Measurements from ENCODE around the gene PISD.
"Not testable (repeated sequence)": the region's sequence is repeated elsewhere in the genome, so short reads cannot be mapped to it uniquely, and the experiment has no call there.

PISD gene

GRCh38 chr22:31661851-31662667 lies at the start of gene PISD:
PISD (minus strand) TSS chr22:31662215; CDS start chr22:31662208, 7 bp downstream.
- peak; percentile 94 for DNase-seq (ENCODE audit: low read depth)

- not testable (repeated sequence) for DNase-seq (ENCODE audit: low read depth)
Observed at GRCh38 chr22:31711226-31711625, 49.2 kb upstream of the PISD start.

DNA sequence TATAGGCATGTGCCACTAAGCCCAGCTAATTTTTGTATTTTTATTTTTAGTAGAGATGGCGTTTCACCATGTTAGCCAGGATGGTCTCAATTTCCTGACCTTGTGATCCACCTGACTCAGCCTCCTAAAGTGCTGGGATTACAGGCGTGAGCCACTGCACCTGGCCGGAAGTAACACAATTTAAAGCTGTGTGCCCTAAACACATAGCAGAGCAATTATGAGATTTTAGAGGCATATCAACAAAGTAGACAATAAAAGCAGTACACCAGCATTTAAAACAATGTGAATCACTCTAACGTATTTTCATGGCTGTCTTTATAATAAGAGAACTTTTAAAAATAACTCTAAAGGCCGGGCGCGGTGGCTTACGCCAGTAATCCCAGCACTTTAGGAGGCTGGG lies 45.5 kb upstream of the PISD start:
- no peak for DNase-seq (ENCODE audit: low read depth)

DNA sequence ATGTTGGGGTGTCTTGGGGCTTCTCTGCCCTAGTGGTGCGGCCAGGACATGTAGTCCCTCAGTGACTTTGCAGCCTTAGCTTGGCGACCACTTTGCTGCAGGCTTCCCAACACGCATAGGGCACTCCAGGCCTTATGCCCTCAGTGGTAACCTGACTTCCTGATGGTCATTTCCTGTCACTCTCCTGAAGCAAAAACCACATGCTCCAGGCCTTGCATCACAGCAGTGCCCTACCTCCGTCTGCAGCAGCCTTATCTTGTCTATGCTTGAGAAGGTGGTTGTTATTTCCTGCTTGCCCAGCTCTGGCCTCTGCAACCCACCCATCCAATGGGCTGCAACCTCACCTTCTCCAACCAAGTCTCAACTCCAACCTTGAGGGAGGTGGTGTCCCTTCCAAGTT lies 33.4 kb upstream of the PISD start:
- no peak for DNase-seq (ENCODE audit: low read depth)

- DNase-seq (ENCODE audit: low read depth), result not testable (repeated sequence)
Observed at GRCh38 chr22:31694046-31694445, 32.0 kb upstream of the PISD start.

GRCh38 chr22:31692186-31692886 lies 30.3 kb upstream of the PISD start:
- DNase-seq (ENCODE audit: low read depth), result no peak

GRCh38 chr22:31691408-31691807 lies 29.4 kb upstream of the PISD start:
- DNase-seq (ENCODE audit: low read depth), result no peak

DNA sequence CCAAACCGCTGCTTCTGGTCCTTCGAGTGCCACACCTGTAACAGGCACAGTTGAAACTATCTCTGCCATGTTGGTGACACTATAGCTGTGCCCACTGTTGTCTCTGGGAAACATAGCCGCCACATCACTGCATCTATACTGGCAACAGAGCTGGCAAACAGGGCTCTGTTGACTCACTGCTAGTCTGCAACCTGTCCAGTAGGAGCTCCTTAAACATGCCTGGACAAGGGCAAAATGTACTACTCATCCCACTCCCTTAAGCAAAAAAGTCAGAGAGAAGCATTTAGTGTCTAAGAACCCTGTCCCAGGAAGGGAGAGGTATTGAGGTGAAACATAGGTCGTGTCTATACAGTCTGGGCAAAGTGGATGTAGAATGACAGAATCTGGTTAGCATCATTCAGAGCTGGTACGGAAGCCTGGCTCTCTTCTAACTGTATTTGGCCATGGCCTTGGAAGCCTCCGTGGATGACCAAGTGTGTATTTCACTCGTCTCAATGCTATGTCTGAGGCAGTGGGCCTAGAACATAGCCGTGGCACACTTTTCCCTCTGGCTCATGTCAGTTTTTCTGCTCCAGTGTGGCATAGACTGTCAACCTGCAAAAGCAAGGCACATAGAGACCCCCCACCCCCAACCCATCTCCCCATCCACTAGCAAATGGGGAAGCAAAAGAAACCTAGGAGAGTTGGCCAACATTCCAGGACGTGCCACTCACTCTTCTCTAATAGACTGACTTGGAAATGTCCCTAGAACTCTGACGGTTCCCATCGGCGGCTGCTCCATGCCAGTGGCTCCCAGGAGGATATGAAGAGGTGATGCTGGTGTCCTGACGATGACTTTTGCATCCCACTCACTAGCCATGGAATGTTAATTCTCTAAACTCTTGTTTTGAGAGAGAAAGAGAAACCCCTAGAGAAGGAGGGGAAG lies 21.4 kb upstream of the PISD start:
- DNase-seq (ENCODE audit: low read depth), result no peak

DNA sequence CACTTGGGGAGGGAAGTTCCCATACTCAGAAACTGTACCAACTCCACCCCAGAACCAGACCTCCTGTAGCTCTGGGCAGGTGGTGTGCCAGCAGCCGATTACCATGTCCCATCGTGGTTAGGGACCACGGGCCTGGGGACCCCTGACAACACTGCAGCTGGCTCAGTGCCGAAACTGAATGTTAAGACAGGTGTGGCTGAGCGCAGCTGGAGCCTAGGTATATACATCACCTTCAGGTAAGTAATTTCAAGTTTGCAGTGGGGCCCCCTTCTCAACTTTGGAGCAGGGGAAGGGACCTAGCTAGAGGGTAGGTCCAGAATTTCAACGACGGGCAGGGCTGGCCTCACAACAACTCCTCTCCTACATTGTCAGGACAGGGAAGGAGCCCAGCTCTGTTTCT lies 20.7 kb upstream of the PISD start:
- DNase-seq (ENCODE audit: low read depth), result no peak

GRCh38 chr22:31681349-31682345 lies 19.6 kb upstream of the PISD start:
- DNase-seq (ENCODE audit: low read depth), result no peak

GRCh38 chr22:31680861-31681341 lies 18.9 kb upstream of the PISD start:
- DNase-seq (ENCODE audit: low read depth), result no peak

DNA sequence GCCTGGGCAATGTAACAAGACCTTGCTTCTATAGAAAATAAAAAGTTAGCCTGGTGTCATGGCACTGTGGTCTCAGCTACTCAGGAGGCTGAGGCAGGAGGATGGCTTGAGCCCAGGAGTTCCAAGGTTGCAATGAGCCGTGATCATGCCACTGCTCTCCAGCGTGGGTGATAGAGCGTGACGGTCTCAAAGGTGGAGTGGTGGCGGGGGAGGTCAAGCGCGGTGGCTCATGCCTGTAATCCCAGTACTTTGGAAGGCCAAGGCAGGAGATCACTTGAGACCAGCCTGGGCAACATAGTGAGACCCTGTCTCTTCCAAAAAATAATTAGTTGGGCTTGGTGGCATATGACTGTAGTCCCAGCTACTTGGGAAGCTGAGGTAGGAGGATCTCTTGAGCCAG lies 16.7 kb upstream of the PISD start:
- DNase-seq (ENCODE audit: low read depth), result no peak

DNA sequence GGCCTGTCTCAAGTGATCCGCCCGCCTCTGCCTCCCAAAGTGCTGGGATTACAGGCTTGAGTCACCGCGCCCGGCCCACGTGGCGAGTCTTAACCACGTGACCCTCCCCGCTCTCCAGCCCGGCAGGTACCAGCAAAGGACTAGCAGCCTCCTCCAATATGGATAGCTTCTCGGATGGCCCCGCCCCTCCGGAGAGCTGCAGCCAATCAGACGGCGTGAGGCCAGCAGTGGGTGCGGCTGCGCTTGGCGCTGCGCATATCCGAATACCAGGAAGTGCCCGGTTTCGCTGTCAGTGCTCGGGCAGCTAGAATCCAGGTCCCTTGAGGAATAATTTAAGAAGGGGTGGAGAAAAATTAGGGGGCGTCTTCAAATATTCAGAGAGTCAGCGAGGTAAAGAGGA lies 14.7 kb upstream of the PISD start:
- peak; percentile 83 for DNase-seq (ENCODE audit: low read depth)

GRCh38 chr22:31674219-31674618 lies 12.2 kb upstream of the PISD start:
- not testable (repeated sequence) for DNase-seq (ENCODE audit: low read depth)

GRCh38 chr22:31668849-31669248 lies 6.8 kb upstream of the PISD start:
- DNase-seq (ENCODE audit: low read depth), result not testable (repeated sequence)

- DNase-seq (ENCODE audit: low read depth), result no peak
Observed at GRCh38 chr22:31662668-31663037, 638 bp upstream of the PISD start.

DNA sequence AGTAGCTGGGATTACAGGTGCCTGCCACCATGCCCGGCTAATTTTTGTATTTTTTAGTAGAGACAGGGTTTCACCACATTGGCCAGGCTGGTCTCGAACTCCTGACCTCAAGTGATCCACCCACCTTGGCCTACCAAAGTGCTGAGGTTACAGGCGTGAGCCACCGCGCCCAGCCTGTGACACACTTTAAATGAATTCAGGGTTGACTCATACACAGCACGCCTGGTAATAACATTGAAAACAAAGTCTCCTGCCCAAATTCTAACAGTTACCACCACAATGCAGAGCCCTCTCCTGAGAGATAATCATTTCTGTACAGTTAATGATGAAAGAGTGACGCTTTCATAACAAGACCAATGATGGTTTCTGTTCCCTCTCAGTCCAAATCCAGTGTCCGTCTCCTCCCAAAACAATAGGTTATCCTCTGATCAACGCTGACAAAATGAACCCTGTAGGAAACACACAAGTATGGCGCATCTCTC lies 1.1 kb downstream of the PISD start:
- DNase-seq (ENCODE audit: low read depth), result not testable (repeated sequence)

GRCh38 chr22:31659246-31659645 lies 2.8 kb downstream of the PISD start:
- DNase-seq (ENCODE audit: low read depth), result no peak

DNA sequence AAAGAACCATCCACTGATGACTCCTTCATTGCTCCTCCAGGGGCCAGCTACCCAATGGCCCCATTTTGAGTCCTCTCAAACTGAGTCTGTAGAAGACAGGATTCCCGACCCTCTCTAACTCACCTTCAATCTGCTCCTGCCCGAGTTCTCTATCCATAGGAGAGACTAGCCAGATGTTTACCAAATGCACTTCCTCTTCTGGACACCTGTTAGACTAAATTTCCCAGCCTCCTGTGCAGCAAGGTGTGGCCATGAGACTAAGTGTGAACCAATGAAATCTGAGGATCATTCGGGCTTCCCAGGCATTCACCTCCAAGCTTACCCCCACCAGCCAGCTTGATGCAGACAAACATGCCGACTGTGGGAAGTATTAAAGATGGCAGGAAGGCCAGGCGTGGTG lies 7.6 kb downstream of the PISD start:
- DNase-seq (ENCODE audit: low read depth), result no peak

DNA sequence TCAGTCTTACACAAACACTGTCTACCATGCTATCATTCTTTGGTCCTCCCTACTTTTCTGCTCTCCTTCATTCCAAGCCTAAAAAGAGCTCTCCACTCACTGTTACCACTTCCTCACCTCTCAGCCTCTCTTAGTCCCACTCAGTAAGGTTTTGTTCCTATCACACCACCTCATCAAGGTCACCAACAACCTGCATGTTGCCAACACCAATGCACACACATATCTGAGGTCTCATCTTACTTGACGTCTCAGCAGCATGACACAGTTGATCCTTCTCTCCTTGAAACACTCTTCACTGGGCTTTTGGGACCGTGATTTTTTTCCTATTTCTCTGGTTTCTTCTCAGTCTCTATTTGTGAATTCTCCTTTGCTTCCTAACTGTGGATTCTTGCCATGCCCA lies 8.1 kb downstream of the PISD start:
- no peak for DNase-seq (ENCODE audit: low read depth)
